ENCODE measurements around the gene STRIP2.
"Not testable (repeated sequence)": the region's sequence is repeated elsewhere in the genome, so short reads cannot be mapped to it uniquely, and the experiment has no call there.

Gene STRIP2

GRCh38 chr7:129530795-129531391, 96.7 kb downstream of the STRIP2 start:
- peak; percentile 11 for DNase-seq (ENCODE audit: low read depth)

- no peak for DNase-seq (ENCODE audit: low read depth)
Measured at GRCh38 chr7:129531721-129532120, 97.5 kb downstream of the STRIP2 start.

DNA sequence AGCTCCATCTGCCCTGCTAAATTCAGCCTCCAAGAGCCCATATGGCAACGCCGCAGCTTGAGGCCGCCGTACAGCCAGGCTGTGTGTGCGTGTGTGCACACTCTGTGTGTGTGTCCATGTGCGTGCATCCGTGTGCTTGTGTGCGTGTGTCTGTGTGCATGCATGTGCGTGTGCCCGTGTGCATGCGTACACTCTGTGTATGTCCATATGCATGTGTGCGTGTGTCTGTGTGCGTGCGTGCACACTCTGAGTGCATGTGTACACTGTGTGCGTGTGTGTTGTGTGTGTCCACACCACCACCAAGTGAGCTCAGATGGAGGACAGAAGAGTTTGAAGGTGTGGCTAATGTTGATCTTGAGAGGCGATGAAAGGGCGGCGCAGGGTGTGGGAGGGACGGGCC, 98.1 kb downstream of the STRIP2 start:
- DNase-seq (ENCODE audit: low read depth): no peak

DNA sequence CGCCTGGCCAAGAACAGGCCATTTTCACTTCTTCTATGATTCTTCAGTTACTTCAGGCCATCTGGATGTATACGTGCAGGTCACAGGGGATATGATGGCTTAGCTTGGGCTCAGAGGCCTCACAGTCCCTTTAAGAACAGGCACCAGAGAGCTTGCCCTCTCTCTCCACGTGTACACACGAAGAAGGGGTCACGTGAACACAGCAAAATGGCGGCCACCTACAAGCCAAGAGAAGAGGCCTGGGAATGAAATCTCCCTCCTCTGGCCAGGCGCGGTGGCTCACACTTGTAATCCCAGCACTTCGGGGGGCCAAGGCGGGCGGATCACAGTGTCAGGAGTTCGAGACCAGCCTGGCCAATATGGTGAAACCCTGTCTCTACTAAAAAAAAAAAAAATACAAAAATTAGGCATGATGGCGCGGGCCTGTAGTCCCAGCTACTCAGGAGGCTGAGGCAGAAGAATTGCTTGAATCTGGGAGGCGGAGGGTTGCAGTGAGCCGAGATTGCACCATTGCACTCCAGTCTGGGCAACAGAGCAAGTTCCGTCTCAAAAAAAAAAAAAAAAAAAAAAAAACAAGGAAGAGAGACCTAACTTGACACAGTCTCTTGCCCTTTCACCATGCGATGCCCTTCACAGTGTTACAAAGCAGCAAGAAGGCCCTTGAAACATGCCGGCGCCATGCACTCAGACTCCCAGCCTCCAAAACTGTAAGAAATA, 100.5 kb downstream of the STRIP2 start:
- not testable (repeated sequence) for DNase-seq (ENCODE audit: low read depth)

GRCh38 chr7:129535896-129536295, 101.7 kb downstream of the STRIP2 start:
- DNase-seq (ENCODE audit: low read depth): no peak

- no peak for DNase-seq (ENCODE audit: low read depth)
Measured at GRCh38 chr7:129536323-129536722, 102.1 kb downstream of the STRIP2 start.

All from stimulated activated CD8-positive, alpha-beta memory T cell treated with anti-CD3 and anti-CD28 coated beads, Interleukin-15, amount 100 ng/mL, for 24 hours (primary cell).